AG09319 (cell line): ENCODE results near the gene SULT1B1.

Experiments used
- DNase-seq: peaks from one replicate; pipeline ENCODE4 v3.0.0-alpha.2; 2010; ENCODE audit warnings: low read depth; ENCODE audit errors: extremely low read depth
- CTCF ChIP-seq: IDR thresholded peaks from 2 replicates; pipeline ENCODE4 v1.5.1; 2011; ENCODE audit warnings: low read depth, mild to moderate bottlenecking, inconsistent platforms, low read length, moderate library complexity

SULT1B1 gene

GRCh38 chr4:69718396-69719271 is 41.8 kb downstream of the SULT1B1 start:
- TF ChIP-seq CTCF: no peak
- DNase-seq: no peak

- DNase-seq: no peak
Measured at GRCh38 chr4:69717778-69718177, 42.6 kb downstream of the SULT1B1 start.

GRCh38 chr4:69716654-69717053 is 43.8 kb downstream of the SULT1B1 start:
- DNase-seq: no peak
- no peak for TF ChIP-seq CTCF

More at GRCh38 chr4:69717778-69718177, 42.6 kb downstream of the SULT1B1 start:
- TF ChIP-seq CTCF: no peak

GRCh38 chr4:69714086-69714485 is 46.3 kb downstream of the SULT1B1 start:
- no peak for DNase-seq
- no peak for TF ChIP-seq CTCF

- DNase-seq: no peak
- TF ChIP-seq CTCF: no peak
Measured at GRCh38 chr4:69713593-69713992, 46.8 kb downstream of the SULT1B1 start.

- TF ChIP-seq CTCF: no peak
- DNase-seq: no peak
Measured at GRCh38 chr4:69710580-69710979, 49.8 kb downstream of the SULT1B1 start.

GRCh38 chr4:69708211-69708610 is 52.2 kb downstream of the SULT1B1 start:
- no peak for DNase-seq
- TF ChIP-seq CTCF: no peak
